RWPE2 (cell line): ENCODE results near the gene TWIST1.

ENCODE experiments used
- ATAC-seq: fragments of 200-7000 bp; cut with Tn5 transposase; 3 replicates; pipeline ENCODE4 v1.9.1; 2021; ENCODE audit warnings: low read depth
- DNase-seq: peaks from one replicate; pipeline ENCODE4 v3.0.0-alpha.2; 2020; ENCODE audit warnings: low spot score
- H3K27ac ChIP-seq: fragments of 450-650 bp; 2 replicates; pipeline ENCODE4 v1.5.1; 2017; ENCODE audit warnings: mild to moderate bottlenecking; ENCODE audit not compliant: poor library complexity, severe bottlenecking
- H3K27me3 ChIP-seq: fragments of 250-450 bp; sonication (Bioruptor Pico); 2 replicates; pipeline ENCODE4 v1.5.1; 2021; ENCODE audit warnings: mild to moderate bottlenecking, moderate library complexity; ENCODE audit not compliant: insufficient read depth, poor library complexity, severe bottlenecking
- H3K36me3 ChIP-seq: fragments of 250-450 bp; sonication (Bioruptor Pico); 2 replicates; pipeline ENCODE4 v1.5.1; 2020; ENCODE audit warnings: low read depth, mild to moderate bottlenecking, moderate library complexity
- H3K4me1 ChIP-seq: fragments of 250-450 bp; sonication (Bioruptor Pico); 2 replicates; pipeline ENCODE4 v1.5.1; 2021; ENCODE audit warnings: mild to moderate bottlenecking, moderate library complexity; ENCODE audit not compliant: insufficient read depth, poor library complexity, severe bottlenecking
- H3K4me3 ChIP-seq: fragments of 250-450 bp; sonication (Bioruptor Pico); 2 replicates; pipeline ENCODE4 v1.5.1; 2021; ENCODE audit warnings: mild to moderate bottlenecking, moderate library complexity; ENCODE audit not compliant: severe bottlenecking
- H3K9me3 ChIP-seq: fragments of 250-450 bp; sonication (Bioruptor Pico); 2 replicates; pipeline ENCODE4 v1.5.1; 2021; ENCODE audit warnings: mild to moderate bottlenecking, moderate library complexity; ENCODE audit not compliant: severe bottlenecking
- TF ChIP-seq, protein P1 (sequence below): fragments of 450-650 bp; IDR thresholded peaks from one replicate; pipeline ENCODE4 v1.5.1; 2017; ENCODE audit warnings: mild to moderate bottlenecking, moderate library complexity; ENCODE audit not compliant: poor library complexity, severe bottlenecking

The TWIST1 gene

DNA sequence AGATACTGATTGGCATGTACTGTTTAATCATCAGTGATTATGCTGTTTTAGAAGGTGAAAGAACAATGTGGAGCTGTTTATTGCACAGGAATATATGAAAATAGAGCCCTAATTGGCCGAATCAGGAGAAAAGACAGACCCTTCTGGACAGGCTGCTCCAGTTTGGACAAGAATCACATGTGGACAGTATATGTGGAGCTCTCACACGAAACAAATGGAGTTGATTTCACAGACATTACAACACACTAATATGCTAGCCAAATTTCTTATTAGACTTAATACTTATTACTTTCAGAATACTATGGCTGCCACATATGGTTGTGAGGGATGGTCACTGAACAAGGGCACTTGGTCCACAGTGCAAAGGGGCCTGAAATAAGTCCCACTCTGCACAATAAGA is 15.5 kb downstream of the TWIST1 start:
- Histone ChIP-seq H3K9me3 (no peaks in the 10 kb centered on the region), H3K4me1 (no peaks in the 10 kb centered on the region), H3K27me3 (peaks cover 57% of the 10 kb centered on the region), H3K4me3 (no peak overlapping the region), H3K36me3 (no peaks in the 10 kb centered on the region), H3K27ac (no peak overlapping the region)
- no peak for DNase-seq
- TF ChIP-seq, protein P1, sequence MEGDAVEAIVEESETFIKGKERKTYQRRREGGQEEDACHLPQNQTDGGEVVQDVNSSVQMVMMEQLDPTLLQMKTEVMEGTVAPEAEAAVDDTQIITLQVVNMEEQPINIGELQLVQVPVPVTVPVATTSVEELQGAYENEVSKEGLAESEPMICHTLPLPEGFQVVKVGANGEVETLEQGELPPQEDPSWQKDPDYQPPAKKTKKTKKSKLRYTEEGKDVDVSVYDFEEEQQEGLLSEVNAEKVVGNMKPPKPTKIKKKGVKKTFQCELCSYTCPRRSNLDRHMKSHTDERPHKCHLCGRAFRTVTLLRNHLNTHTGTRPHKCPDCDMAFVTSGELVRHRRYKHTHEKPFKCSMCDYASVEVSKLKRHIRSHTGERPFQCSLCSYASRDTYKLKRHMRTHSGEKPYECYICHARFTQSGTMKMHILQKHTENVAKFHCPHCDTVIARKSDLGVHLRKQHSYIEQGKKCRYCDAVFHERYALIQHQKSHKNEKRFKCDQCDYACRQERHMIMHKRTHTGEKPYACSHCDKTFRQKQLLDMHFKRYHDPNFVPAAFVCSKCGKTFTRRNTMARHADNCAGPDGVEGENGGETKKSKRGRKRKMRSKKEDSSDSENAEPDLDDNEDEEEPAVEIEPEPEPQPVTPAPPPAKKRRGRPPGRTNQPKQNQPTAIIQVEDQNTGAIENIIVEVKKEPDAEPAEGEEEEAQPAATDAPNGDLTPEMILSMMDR, result no peak
- no peak for ATAC-seq

DNA sequence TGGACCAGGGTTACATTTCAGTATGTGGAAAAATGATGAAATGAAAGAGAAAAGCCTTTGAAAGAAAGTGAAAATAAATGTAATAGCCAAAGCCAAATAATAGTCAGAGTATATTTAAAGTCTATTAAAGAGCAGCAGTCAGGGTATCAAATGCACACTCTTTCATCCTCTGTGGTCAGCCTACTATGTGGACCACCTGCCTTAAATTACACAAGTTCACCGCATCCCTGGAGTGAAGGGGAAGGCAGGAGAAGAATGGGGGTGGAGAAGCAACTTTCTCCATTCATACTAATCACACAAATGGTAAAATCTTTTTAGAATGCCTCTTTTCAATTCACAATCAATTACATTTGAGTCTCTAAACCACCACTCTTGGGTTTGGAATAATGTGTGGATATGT is 16.0 kb downstream of the TWIST1 start:
- DNase-seq (no peak), ATAC-seq (no peak)
- Histone ChIP-seq H3K4me3 (no peak overlapping the region), H3K9me3 (no peaks in the 10 kb centered on the region), H3K4me1 (no peaks in the 10 kb centered on the region), H3K27ac (no peak overlapping the region), H3K36me3 (no peaks in the 10 kb centered on the region), H3K27me3 (peaks cover 57% of the 10 kb centered on the region)
- TF ChIP-seq, protein P1, result no peak

DNA sequence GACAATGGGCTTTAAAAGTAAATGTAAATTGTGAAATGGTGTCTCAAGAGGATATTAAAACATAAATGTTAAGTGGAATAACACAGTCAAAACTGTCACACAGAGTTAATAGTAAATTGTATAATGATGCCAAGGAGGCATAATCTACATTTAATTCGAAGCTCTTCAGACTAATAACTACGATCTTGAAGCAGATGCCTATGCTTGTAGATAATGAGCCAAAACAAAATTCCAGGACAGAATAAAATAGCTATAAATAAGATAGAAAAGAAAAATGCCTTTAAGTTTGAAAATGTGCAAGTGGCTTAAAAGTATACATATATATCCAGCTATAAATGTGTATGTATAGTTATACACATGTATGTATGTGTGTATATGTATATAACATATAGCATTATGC is 17.5 kb downstream of the TWIST1 start:
- DNase-seq (no peak), ATAC-seq (no peak)
- no peak overlapping the region for H3K27ac ChIP-seq
- TF ChIP-seq, protein P1, result no peak
- no peaks in the 10 kb centered on the region for H3K36me3 ChIP-seq
- H3K9me3 ChIP-seq, result no peaks in the 10 kb centered on the region
- H3K4me3 ChIP-seq, result no peak overlapping the region
- no peaks in the 10 kb centered on the region for H3K4me1 ChIP-seq
- H3K27me3 ChIP-seq, result peaks cover 43% of the 10 kb centered on the region

DNA sequence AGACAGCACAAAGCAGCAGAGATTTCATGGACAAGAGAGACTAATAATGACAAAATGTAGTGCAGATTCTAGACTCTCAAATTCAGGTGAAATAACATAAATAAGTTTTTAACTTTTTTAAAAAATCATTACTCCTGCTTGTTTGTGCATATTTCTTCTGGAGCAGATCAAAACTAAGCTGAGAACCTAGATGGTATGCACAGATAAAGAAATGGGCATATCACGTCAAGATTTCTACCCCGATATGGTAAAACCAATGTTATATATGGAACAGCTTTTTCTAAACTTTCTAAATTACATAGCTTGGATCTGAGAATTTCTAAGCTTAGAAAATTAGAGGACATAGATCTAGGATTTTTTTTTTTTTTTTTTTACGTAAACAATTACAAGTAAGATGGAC is 18.2 kb downstream of the TWIST1 start:
- Histone ChIP-seq H3K4me1 (no peaks in the 10 kb centered on the region), H3K4me3 (no peak overlapping the region), H3K36me3 (no peaks in the 10 kb centered on the region), H3K9me3 (no peaks in the 10 kb centered on the region), H3K27me3 (peaks cover 35% of the 10 kb centered on the region), H3K27ac (no peak overlapping the region)
- DNase-seq (no peak), ATAC-seq (no peak)
- TF ChIP-seq, protein P1, result no peak

DNA sequence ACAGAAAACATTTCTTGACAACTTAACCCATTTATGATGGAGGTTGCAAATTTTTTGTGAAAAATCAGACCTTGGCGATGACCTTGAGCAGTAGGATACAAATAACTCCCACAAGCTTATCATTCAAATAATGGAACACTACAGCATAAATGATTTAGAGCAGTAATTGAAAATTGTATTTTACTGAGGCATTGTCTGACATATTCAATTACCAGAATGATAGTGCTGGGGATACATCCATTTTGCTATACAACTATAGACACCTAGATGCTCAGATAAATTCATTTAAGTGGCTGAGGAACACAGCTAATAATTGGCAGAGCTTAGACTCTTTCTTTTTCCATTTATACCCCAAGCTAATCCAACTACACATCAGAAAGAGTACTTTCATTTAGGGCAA is 18.9 kb downstream of the TWIST1 start:
- Histone ChIP-seq H3K4me3 (no peak overlapping the region), H3K4me1 (no peaks in the 10 kb centered on the region), H3K36me3 (no peaks in the 10 kb centered on the region), H3K27ac (no peak overlapping the region), H3K27me3 (peaks cover 32% of the 10 kb centered on the region), H3K9me3 (no peaks in the 10 kb centered on the region)
- no peak for ATAC-seq
- TF ChIP-seq, protein P1, result no peak
- no peak for DNase-seq
